Bronchial epithelial cell (primary cell): ENCODE measurements around the gene TAS1R1. TPM values are rescaled to one million over a fixed set of nuclear protein-coding genes. Genes with fewer than 3 reads are reported as not detected.

Source experiments
- DNase-seq: peaks from one replicate; pipeline ENCODE4 v3.0.0-alpha.2; 2010; ENCODE audit warnings: low read depth
- FAIRE-seq: peaks from 2 replicates; lab custom pipeline; 2011; peaks lifted over from hg19 to GRCh38; lab: Jason Lieb, UNC
- H3K27me3 ChIP-seq: 2 replicates; pipeline ENCODE4 v1.5.1; 2011; ENCODE audit warnings: low read length; ENCODE audit not compliant: control insufficient read depth, insufficient read depth
- H3K36me3 ChIP-seq: 2 replicates; pipeline ENCODE4 v1.5.1; 2011; ENCODE audit warnings: low read length; ENCODE audit not compliant: control insufficient read depth, insufficient read depth
- H3K4me3 ChIP-seq: 2 replicates; pipeline ENCODE4 v1.5.1; 2011; ENCODE audit warnings: mild to moderate bottlenecking, low read depth, low read length, control low read depth
- CTCF ChIP-seq: IDR thresholded peaks from 2 replicates; pipeline ENCODE4 v1.5.1; 2011; ENCODE audit warnings: mild to moderate bottlenecking, moderate library complexity, low read length, control low read depth, inconsistent platforms; ENCODE audit not compliant: insufficient read depth, severe bottlenecking
- total RNA-seq: library from RNA; depleted of rRNA; stranded (reverse); fragments of >200 nt; gene quantifications from 2 replicates; pipeline ENCODE4 v1.2.1, GENCODE V29; 2014

Gene TAS1R1
- total RNA-seq, 1 donor from 2014 or later = not detected

- Histone ChIP-seq H3K27me3 (peaks cover 2% of the 10 kb centered on the region), H3K36me3 (no peaks in the 10 kb centered on the region), H3K4me3 (no peak overlapping the region)
- DNase-seq = no peak
- no peak for FAIRE-seq
- TF ChIP-seq CTCF = no peak
Measured at GRCh38 chr1:6508154-6508815, 46.8 kb upstream of the TAS1R1 start.

GRCh38 chr1:6508816-6509189 is 46.3 kb upstream of the TAS1R1 start:
- Histone ChIP-seq H3K36me3 (no peaks in the 10 kb centered on the region), H3K27me3 (peaks cover 2% of the 10 kb centered on the region), H3K4me3 (no peak overlapping the region)
- DNase-seq = no peak
- TF ChIP-seq CTCF = no peak
- no peak for FAIRE-seq

- no peak for FAIRE-seq
- no peaks in the 10 kb centered on the region for H3K36me3 ChIP-seq
- no peak for DNase-seq
- no peak overlapping the region for H3K4me3 ChIP-seq
- H3K27me3 ChIP-seq = peaks cover 2% of the 10 kb centered on the region
- TF ChIP-seq CTCF = no peak
Measured at GRCh38 chr1:6509220-6509918, 45.7 kb upstream of the TAS1R1 start.

- Histone ChIP-seq H3K27me3 (peaks cover 2% of the 10 kb centered on the region), H3K4me3 (no peak overlapping the region), H3K36me3 (no peaks in the 10 kb centered on the region)
- TF ChIP-seq CTCF = no peak
- DNase-seq = no peak
- no peak for FAIRE-seq
Measured at GRCh38 chr1:6509919-6510291, 45.2 kb upstream of the TAS1R1 start.

- no peak for TF ChIP-seq CTCF
- peaks cover 2% of the 10 kb centered on the region for H3K27me3 ChIP-seq
- no peak for FAIRE-seq
- DNase-seq = no peak
- no peaks in the 10 kb centered on the region for H3K36me3 ChIP-seq
- no peak overlapping the region for H3K4me3 ChIP-seq
Measured at GRCh38 chr1:6510493-6510892, 44.6 kb upstream of the TAS1R1 start.
